Osteoblast (primary cell): ENCODE results near the gene LRRTM2. TPM values are rescaled to one million over a fixed set of nuclear protein-coding genes. Genes with fewer than 3 reads are reported as not detected.
"Not testable (repeated sequence)": the region's sequence is repeated elsewhere in the genome, so short reads cannot be mapped to it uniquely, and the experiment has no call there.

ENCODE experiments used
- DNase-seq: peaks from one replicate; pipeline ENCODE4 v3.0.0; 2011; ENCODE audit warnings: low spot score, mixed read lengths; ENCODE audit not compliant: insufficient read length; ENCODE audit errors: missing footprints
- H2AFZ ChIP-seq: 2 replicates; pipeline ENCODE4 v1.6.0; 2011; ENCODE audit warnings: mild to moderate bottlenecking, low read length
- H3K27ac ChIP-seq: 2 replicates; pipeline ENCODE4 v1.5.1; 2011; ENCODE audit warnings: mild to moderate bottlenecking, low read depth, low read length, moderate library complexity
- H3K27me3 ChIP-seq: 2 replicates; pipeline ENCODE4 v1.6.0; 2012; ENCODE audit warnings: mild to moderate bottlenecking, control low read depth, inconsistent platforms, low read length, moderate library complexity; ENCODE audit not compliant: insufficient read depth
- H3K36me3 ChIP-seq: 2 replicates; pipeline ENCODE4 v1.5.1; 2011; ENCODE audit warnings: mild to moderate bottlenecking, low read length, control low read depth, moderate library complexity; ENCODE audit not compliant: insufficient read depth
- H3K4me1 ChIP-seq: 2 replicates; pipeline ENCODE4 v1.5.1; 2011; ENCODE audit warnings: mild to moderate bottlenecking, low read length, control low read depth, moderate library complexity; ENCODE audit not compliant: insufficient read depth
- H3K4me2 ChIP-seq: 2 replicates; pipeline ENCODE4 v1.6.0; 2011; ENCODE audit warnings: mild to moderate bottlenecking, low read length; ENCODE audit not compliant: insufficient read depth
- H3K4me3 ChIP-seq: fragments of 200-600 bp; sonication (generic); 3 replicates; pipeline ENCODE4 v1.5.1; 2012; ENCODE audit warnings: mild to moderate bottlenecking, low read length, inconsistent platforms; ENCODE audit not compliant: insufficient read depth
- H3K79me2 ChIP-seq: 2 replicates; pipeline ENCODE4 v1.6.0; 2012; ENCODE audit warnings: mild to moderate bottlenecking, low read length, control low read depth, inconsistent platforms; ENCODE audit not compliant: insufficient read depth
- H3K9me3 ChIP-seq: 2 replicates; pipeline ENCODE4 v1.5.1; 2011; ENCODE audit warnings: low read depth, low read length, control low read depth
- H4K20me1 ChIP-seq: 2 replicates; pipeline ENCODE4 v1.6.0; 2012; ENCODE audit warnings: mild to moderate bottlenecking, low read length, control low read depth; ENCODE audit not compliant: insufficient read depth
- CTCF ChIP-seq: IDR thresholded peaks from 2 replicates; pipeline ENCODE4 v1.5.1; 2011; ENCODE audit warnings: mild to moderate bottlenecking, low read depth, low read length, moderate library complexity; ENCODE audit errors: extremely low read depth
- total RNA-seq: library from RNA; depleted of rRNA; stranded (reverse); fragments of >200 nt; gene quantifications from 2 replicates; pipeline ENCODE4 v1.2.3, GENCODE V29; 2012

The LRRTM2 gene
- under 0.01 and 0.88 TPM in 2 replicates for total RNA-seq

GRCh38 chr5:138874771-138875551, at the start of gene LRRTM2:
Gene LRRTM2, minus strand, starts transcription at chr5:138875335. Its CDS starts 424 bp downstream, at chr5:138874911.
- H3K4me2 ChIP-seq = peak within 1 kb of the TSS; percentile 84
- no peaks in the 10 kb centered on the region for H3K36me3 ChIP-seq
- H3K79me2 ChIP-seq = peaks cover 95% of the 10 kb centered on the region
- H3K4me1 ChIP-seq = peaks cover 47% of the 10 kb centered on the region
- H4K20me1 ChIP-seq = peaks cover 54% of the 10 kb centered on the region
- H2AFZ ChIP-seq = no peak within 1 kb of the TSS
- H3K27ac ChIP-seq = peak within 1 kb of the TSS; percentile 75
- peak within 1 kb of the TSS; percentile 64 for H3K4me3 ChIP-seq
- no peak for TF ChIP-seq CTCF
- DNase-seq = peak; percentile 92
- H3K9me3 ChIP-seq = no peaks in the 10 kb centered on the region
- H3K27me3 ChIP-seq = no peaks in the 10 kb centered on the region

GRCh38 chr5:138922494-138922893, 47.4 kb upstream of the LRRTM2 start:
- peak; percentile 29 for DNase-seq
- Histone ChIP-seq H3K36me3 (peaks cover 37% of the 10 kb centered on the region), H3K4me2 (no peak overlapping the region), H3K4me3 (no peak overlapping the region), H3K9me3 (no peaks in the 10 kb centered on the region), H3K27ac (no peak overlapping the region), H3K4me1 (peaks cover 8% of the 10 kb centered on the region), H3K27me3 (no peaks in the 10 kb centered on the region), H3K79me2 (peaks cover 52% of the 10 kb centered on the region), H2AFZ (no peak overlapping the region), H4K20me1 (peaks cover 14% of the 10 kb centered on the region)
- TF ChIP-seq CTCF = no peak

- H3K27ac ChIP-seq, H3K4me2 ChIP-seq, H3K4me1 ChIP-seq, H3K27me3 ChIP-seq, H3K9me3 ChIP-seq, H4K20me1 ChIP-seq, H2AFZ ChIP-seq, H3K4me3 ChIP-seq: not testable (repeated sequence)
- peaks cover 28% of the 10 kb centered on the region for H3K36me3 ChIP-seq
- peaks cover 44% of the 10 kb centered on the region for H3K79me2 ChIP-seq
- DNase-seq = peak; percentile 23
Observed at GRCh38 chr5:138921362-138921761, 46.2 kb upstream of the LRRTM2 start.

GRCh38 chr5:138920181-138920580, 45.0 kb upstream of the LRRTM2 start:
- H3K36me3 ChIP-seq = peaks cover 17% of the 10 kb centered on the region
- no peak for TF ChIP-seq CTCF
- H2AFZ ChIP-seq = no peak overlapping the region
- H3K9me3 ChIP-seq = no peaks in the 10 kb centered on the region
- no peaks in the 10 kb centered on the region for H3K27me3 ChIP-seq
- peaks cover 8% of the 10 kb centered on the region for H4K20me1 ChIP-seq
- H3K4me3 ChIP-seq = no peak overlapping the region
- DNase-seq = no peak
- H3K4me2 ChIP-seq = no peak overlapping the region
- peaks cover 39% of the 10 kb centered on the region for H3K79me2 ChIP-seq
- H3K4me1 ChIP-seq = peaks cover 8% of the 10 kb centered on the region
- H3K27ac ChIP-seq = no peak overlapping the region
